ENCODE results near the gene UBE2D4.

DNA sequence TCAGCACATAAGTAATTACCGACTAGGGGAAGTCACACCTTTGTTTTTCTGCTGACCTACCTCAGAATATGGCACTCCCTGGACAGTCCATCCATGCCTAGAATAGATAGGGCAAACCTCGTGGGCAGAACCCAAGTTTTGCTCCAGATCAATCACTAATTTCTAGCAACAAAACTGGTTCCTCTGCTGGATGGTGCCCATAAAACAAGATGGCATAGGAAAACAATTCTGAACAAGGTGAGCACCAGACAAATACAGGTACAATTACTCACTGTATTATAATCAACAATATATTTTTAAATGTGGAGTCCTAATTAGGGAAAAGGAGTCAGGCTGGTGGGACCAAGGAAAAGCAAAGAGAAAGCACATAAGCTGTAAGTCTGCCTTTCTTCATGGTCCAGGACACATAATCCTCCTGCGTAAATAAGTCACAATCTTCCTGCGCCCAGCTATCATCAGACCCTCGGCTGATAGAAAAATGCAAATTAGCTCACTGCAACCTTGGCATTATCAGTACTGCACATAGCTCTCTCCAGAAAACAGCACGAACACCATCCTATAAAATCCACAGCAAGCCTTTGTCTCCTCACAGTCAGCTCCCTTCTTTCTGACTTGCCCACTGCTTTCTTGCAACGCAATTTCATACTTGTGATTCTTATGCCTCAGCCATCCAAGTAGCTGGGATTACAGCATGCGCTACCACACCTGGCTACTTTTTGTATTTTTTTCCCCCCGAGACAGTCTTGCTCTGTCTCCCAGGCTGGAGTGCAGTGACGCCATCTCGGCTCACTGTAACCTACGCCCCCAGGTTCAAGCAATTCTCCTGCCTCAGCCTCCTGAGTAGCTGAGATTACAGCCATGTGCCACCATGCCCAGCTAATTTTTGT, 34.9 kb upstream of the UBE2D4 start:
- TF ChIP-seq, protein P1, sequence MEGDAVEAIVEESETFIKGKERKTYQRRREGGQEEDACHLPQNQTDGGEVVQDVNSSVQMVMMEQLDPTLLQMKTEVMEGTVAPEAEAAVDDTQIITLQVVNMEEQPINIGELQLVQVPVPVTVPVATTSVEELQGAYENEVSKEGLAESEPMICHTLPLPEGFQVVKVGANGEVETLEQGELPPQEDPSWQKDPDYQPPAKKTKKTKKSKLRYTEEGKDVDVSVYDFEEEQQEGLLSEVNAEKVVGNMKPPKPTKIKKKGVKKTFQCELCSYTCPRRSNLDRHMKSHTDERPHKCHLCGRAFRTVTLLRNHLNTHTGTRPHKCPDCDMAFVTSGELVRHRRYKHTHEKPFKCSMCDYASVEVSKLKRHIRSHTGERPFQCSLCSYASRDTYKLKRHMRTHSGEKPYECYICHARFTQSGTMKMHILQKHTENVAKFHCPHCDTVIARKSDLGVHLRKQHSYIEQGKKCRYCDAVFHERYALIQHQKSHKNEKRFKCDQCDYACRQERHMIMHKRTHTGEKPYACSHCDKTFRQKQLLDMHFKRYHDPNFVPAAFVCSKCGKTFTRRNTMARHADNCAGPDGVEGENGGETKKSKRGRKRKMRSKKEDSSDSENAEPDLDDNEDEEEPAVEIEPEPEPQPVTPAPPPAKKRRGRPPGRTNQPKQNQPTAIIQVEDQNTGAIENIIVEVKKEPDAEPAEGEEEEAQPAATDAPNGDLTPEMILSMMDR (IDR thresholded peaks at IDR 0.05), result no peak
- TF ChIP-seq POLR2A (IDR thresholded peaks at IDR 0.05), result no peak

Data from thyroid gland (tissue), 4 donors.